GM19043 (cell line): ENCODE data around the gene C1orf52.

Experiments used
- ATAC-seq: cut with Tn5 transposase; IDR thresholded peaks from one replicate; pipeline ENCODE4 v1.9.1; 2021; ENCODE audit warnings: low read depth; ENCODE audit not compliant: unreplicated experiment

The C1orf52 gene

DNA sequence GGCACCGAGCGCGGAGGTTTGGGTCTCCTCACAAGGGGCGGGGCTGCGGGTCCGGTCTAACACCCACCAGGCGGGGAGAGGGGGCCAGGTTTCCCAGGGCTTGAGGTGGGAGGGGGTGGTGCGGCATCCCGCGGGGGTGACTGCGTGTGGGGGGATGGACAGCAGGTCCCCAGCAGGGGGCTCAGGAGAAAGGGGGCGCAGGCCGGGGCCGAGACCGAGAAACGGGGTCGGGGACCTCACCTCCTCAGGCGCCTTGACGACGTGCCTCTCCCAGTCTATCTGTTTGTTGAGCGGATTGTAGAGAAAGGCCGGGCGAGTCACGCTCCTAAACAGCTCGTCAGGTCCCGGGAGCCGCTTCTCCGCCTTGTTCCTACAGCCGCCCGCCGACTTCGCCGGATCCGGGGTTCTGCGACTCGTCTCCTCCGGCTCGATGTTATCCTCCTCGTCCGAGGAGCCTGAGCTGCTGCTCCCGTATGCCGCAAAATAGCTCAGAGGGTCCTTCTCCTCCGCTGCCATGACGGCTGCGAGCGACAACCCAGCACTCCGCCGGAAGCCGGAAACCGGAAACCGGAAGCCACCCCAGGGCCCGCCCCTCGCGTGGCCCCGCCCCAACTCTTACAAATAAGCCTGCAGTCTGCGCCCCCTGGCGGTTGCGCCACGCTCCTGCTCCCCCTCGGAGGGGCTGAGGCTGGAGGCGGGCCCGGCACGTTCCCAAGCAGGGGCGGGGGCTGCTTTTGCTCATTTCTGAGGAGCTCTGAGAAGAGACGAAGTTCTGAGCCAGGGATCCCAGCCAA lies at the start of gene C1orf52:
C1orf52 (minus strand) TSS at position 545 of the 794 bp plus-strand sequence; CDS start at position 516, 29 bp downstream.
- ATAC-seq, result peak; percentile 95

DNA sequence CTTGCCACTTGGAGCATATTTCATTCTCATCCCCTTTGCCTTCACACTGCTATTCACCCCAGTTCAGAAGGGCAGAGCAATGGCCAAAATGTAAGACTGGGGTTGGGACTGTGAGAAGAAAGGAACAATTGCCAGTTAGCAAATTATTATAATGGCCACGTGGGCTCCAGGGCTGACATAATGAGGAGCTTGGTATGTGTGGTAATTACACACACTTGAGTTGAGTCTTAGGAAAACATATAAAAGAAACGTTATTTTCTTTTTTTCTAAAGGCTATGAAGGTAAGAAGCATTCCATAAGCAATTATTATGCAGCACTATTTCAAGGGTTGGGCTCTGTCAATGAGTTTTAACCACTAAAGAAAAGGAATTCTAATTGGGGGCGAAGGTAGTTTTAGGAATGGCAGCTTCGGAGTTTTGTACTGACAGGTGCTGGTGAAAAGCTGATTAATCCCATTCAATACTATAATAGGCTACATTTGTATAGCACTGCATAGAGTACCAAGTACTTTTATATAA lies 49.4 kb upstream of the C1orf52 start:
- no peak for ATAC-seq

DNA sequence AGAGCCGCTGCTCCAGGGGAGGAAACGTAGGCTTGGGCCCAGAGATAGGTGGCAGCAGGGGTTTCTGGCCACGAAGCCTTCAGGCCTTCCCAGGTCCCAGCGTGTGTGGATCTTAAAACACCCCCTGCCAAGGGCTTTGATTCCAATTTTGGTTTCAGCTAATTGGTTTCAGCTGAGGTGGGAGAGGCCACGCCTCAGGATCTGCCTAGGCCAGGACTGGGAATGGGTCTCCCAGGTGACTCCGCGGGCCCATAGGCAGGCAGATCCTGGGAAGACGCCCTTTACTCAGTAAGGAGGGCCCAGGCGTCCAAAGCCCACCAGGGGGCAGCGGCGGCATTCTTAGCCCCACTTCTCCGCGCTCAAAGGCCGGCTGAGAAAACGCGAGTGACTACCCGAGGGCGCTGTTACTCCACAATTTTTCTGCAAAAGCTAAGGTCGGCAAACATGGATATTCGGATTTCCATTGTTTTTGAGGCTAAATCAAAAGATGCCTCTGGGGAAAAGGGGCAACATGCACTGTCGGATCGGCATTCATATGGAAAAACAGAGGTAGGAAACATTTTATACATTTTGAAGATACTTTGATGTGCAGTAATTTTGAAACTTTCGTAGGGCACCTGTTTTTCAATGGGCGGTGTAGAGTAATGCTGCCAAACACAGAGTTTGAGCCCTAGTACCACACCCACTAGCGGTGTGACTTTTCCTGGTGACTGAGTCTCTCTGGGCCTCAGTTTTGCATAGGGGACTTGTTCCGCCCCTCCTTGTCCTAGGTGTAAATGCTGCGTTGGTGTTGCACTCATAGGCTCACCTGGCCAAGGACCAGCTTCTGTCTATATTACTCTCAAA lies 48.7 kb upstream of the C1orf52 start:
- peak; percentile 93 for ATAC-seq

GRCh38 chr1:85306236-85306635 lies 46.8 kb upstream of the C1orf52 start:
- no peak for ATAC-seq

- ATAC-seq, result no peak
Measured at GRCh38 chr1:85303440-85304162, 44.1 kb upstream of the C1orf52 start.

DNA sequence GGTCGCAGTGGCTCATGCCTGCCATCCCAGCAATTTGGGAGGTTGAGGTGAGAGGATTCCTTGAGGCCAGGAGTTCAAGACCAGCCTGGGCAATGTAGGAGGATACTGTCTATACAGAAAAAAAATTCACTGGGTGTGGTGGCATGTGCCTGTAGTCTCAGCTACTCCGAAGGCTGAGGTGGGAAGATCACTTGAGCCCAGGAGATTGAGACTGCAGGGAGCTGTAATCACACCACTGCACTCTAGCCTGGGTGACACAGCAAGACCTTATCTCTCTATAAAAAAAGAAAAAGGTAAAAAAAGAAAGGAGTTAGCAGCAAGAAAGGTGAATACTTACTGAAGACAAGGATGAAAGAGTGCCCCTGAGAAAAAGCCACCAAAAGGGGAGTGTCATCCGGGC lies 40.7 kb upstream of the C1orf52 start:
- ATAC-seq, result no peak

- ATAC-seq, result peak; percentile 85
Measured at GRCh38 chr1:85297855-85298629, 38.6 kb upstream of the C1orf52 start.

DNA sequence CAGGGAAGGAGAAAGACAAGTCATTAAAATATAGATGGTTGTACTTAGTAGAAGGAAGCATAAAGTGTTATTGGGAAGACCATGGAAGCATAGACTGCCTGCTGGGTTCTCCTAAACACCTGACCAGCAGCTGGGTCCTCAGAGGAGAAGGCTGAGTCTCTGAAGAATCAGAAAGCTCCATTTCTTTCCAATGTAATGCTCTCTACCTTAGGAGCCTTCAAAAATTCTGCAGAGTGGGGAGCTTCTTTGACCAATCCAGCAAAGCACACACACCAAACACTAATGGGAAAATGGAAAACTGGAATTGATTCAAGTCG lies 38.0 kb upstream of the C1orf52 start:
- no peak for ATAC-seq

GRCh38 chr1:85296980-85297379 lies 37.5 kb upstream of the C1orf52 start:
- ATAC-seq, result no peak

GRCh38 chr1:85295654-85296053 lies 36.2 kb upstream of the C1orf52 start:
- ATAC-seq, result no peak

GRCh38 chr1:85295006-85295431 lies 35.6 kb upstream of the C1orf52 start:
- no peak for ATAC-seq

- no peak for ATAC-seq
Measured at GRCh38 chr1:85290826-85291225, 31.4 kb upstream of the C1orf52 start.

DNA sequence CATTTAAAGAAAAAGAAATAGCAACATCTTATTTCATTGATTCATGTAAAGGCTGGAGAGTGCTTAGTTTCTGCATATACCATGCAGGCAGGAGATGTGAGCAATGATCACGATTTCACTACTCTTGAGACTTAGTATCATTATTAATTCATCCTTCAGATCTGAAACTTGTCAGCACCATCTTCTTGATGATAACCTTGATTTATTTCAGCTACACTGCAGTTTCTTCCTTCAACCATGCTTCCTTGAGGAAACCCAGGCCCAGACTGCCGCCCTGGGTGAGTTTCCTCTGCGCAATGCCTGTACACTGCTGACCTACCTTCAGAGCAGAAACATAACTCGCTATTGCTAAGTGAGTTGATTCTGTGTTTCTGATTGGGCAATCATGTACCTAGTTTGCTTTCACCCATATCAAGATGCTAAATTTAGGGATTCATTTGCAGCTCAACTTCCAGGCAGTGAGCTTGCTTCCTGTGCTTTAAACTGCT lies 30.4 kb upstream of the C1orf52 start:
- ATAC-seq, result no peak

DNA sequence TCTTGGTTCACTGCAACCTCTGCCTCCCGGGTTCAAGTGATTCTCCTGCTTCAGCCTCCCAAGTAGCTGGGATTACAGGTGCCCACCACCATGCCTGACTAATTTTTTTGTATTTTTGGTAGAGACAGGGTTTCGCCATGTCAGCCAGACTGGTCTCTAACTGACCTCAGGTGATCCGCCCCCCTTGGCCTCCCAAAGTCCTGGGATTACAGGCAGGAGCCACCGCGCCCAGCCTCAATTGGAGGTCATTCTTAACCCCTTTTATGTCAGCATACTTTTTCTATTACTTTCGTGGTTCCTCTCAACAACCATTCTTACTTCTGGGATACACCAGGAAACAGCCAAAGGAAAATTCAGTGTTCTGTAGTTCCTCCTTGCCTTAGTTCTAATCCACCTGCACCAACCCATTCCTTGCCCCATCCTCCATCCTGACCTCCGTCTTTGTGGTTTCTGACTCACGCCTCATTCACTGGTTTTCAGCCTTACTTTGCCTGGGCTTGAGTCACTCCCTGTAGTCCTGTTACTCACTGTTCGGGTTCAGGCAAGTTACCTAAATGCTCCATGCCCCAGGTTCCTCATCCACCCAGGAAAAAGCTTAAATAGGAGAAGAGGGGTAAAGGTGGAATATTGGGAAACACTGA lies 29.9 kb upstream of the C1orf52 start:
- ATAC-seq, result no peak

DNA sequence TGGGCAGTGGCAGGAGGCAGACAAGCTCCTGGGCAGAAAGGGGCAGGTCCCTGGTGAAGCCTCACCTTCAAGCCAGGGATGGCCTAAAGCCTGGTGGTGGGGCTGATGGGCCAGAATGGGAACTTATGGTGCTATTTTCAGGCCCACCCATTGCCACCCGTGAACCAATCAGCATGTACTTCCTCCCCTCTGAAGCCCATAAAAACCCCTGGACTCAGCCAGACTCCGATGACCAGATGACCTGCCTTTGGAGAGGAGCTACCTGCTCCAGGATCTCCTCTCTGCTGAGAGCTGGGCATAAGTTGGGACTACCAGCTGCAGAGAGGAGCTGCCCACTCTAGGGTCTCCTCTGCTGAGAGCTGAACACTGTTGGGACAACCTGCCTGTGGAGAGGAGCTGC lies 24.7 kb upstream of the C1orf52 start:
- ATAC-seq, result no peak

DNA sequence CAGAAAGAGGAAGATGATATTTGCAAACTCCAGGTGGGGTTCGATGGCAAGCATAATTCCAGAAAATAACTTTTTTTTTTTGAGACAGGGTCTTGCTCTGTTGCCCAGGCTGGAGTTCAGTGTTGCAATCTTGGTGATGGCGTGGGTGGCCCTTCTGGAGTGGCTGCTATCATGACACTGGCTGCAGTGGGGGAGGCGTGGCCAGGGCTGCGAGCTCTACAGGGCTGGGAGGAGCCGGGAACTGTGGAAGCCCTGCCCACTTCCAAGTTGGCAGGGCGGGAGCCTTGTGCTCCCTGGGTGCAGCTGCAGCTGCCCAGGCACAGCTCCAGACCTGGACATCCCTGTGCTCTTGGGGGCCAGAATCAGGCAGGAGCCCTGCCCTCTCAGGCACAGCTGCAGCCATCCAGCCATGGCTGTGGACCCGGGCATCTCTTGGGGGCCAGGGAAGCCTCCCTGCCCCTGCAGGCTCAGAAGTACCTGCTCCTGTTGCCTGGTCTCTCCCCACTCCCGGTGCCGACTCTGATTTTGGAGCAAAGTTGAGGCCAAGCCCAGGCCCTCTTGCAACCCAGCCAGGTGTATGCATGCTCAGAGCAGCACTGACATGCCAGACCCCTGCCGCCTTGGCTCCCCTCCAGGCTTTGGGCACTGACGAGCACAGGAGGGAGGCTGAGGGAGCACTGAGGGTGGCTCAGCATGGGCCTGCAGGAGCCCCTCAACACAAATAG lies 24.2 kb upstream of the C1orf52 start:
- ATAC-seq, result no peak

DNA sequence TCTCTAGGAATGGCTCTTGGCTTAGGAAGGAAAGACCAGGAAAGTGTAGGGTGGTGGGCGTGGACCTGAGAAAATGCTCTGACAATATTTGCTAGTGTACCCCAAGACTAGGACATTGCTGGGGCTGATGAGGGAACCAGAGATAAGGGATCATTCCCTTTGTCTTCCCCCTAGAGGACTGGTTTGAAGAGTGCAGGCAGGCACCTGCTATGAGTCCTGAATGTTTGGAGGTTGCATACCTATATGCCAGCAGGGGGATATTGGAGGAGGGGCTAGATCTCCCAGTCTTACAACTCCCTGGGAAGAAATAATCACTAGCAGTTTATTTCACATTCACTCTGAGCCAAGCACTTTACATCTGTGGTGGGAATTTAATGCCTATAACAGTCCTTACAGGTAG lies 23.0 kb upstream of the C1orf52 start:
- no peak for ATAC-seq

DNA sequence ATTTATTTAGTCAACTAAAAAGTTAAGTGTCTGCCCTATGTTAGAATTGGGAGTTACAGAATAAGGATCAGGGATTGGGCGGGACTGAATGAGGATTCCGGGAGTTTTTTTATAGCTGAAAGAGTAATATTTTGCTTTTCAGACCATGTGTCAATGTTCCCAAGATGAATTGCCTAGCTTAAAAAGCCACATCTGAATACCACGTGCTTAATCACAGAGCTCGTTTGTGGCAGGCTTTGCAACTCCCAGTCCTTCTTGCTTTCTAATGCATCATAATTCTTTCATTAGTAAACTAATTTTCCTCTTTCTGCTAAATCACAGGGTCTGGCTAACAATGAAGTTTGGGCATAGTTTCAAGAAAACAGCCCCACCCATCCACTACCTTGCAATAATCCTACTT lies 21.2 kb upstream of the C1orf52 start:
- ATAC-seq, result no peak
